Inflammatory macrophage treated with lipopolysaccharide for 1 hour (primary cell): ENCODE measurements around the gene FOXF2.

Experiments
- DNase-seq, 2 donors: peaks; one replicate each; pipeline ENCODE4 v3.0.0-alpha.2; 2020 to 2022

Gene FOXF2

GRCh38 chr6:1379017-1379787, 10.2 kb upstream of the FOXF2 start:
- DNase-seq: no peak

GRCh38 chr6:1379788-1380147, 9.6 kb upstream of the FOXF2 start:
- DNase-seq: no peak

- DNase-seq: no peak
Measured at GRCh38 chr6:1380625-1381427, 8.6 kb upstream of the FOXF2 start.

- peak in 1 of 2 donors; percentile 58 for DNase-seq
Measured at GRCh38 chr6:1381481-1382330, 7.7 kb upstream of the FOXF2 start.

GRCh38 chr6:1382331-1382882, 7.0 kb upstream of the FOXF2 start:
- DNase-seq: no peak

GRCh38 chr6:1382883-1383728, 6.3 kb upstream of the FOXF2 start:
- no peak for DNase-seq

GRCh38 chr6:1383729-1384548, 5.4 kb upstream of the FOXF2 start:
- no peak for DNase-seq

- no peak for DNase-seq
Measured at GRCh38 chr6:1384549-1385128, 4.7 kb upstream of the FOXF2 start.

- no peak for DNase-seq
Measured at GRCh38 chr6:1385129-1386037, 4.0 kb upstream of the FOXF2 start.

GRCh38 chr6:1386038-1386709, 3.2 kb upstream of the FOXF2 start:
- DNase-seq: no peak

- DNase-seq: no peak
Measured at GRCh38 chr6:1387538-1387875, 1.9 kb upstream of the FOXF2 start.

- DNase-seq: no peak
Measured at GRCh38 chr6:1387876-1388629, 1.3 kb upstream of the FOXF2 start.

- DNase-seq: no peak
Measured at GRCh38 chr6:1388630-1389368, 577 bp upstream of the FOXF2 start.

GRCh38 chr6:1390133-1390945, 963 bp downstream of the FOXF2 start:
- peak; percentile 25 to 27 for DNase-seq

- no peak for DNase-seq
Measured at GRCh38 chr6:1390946-1391799, 1.8 kb downstream of the FOXF2 start.

GRCh38 chr6:1391800-1392309, 2.5 kb downstream of the FOXF2 start:
- DNase-seq: no peak
